ENCODE measurements around the gene MYH10. TPM values are rescaled to one million over a fixed set of nuclear protein-coding genes. Genes with fewer than 3 reads are reported as not detected.

The MYH10 gene
- total RNA-seq, 8 experiments from 2014 or later: 67.1 to 263 (median 139) TPM

DNA sequence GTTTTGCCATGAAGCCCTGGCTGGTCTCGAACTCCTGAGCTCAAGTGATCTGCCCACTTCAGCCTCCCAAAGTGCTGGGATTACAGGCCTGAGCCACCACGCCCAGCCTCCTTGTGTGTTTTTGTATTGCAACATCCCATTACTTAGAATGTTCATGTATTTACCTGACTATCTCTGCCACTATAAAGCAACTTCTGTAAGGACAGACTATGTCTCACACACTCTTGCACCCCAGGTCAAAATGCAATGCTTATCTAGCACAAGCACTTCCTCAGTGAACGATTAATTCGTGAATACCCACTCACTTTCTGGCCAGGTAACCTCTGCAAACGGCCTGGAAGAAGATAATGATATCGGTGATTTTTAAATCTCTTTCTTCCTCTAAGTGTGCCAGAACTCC is 112.2 kb downstream of the MYH10 start:
- WGBS, 10 experiments: 92 to 100% (median 97%) methylated on average over 2 to 6 of the region's 6 CpGs; no CpG with 5 or more reads in 2 of the 10 experiments
- no peak overlapping the region for H3K4me3 ChIP-seq
- H3K27ac ChIP-seq: no peak overlapping the region
- H3K4me1 ChIP-seq (replicated peaks in 1 of 2): no peaks in the 10 kb centered on the region
- in situ Hi-C loops (cut with MboI; ENCODE audit: low pct_unique_long_range_greater_than_20kb in 2 of 9, low sequenced_read_pairs in 9 of 9, unreplicated experiment in 9 of 9): no loop called here
- ATAC-seq (replicated peaks in 6 of 8): no peak

DNA sequence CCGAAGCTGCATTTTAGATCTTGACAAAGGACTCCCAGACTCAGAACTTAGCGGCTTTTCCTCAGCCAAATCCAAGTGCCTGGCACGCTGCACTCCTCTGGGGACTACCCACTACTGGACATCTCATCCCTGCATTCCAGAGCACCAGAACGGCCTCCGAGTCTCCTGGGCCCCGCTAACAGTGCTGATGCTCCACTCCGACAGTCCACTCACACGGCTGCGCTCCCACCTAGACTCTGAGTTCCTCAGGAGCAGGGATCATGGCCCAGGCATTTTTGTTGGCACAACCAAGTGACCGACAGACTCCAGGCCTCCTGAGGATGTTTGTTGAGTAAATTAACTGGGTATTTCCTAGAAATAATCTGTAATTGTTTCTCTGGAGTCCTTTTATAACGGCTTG is 115.7 kb downstream of the MYH10 start:
- WGBS, 10 experiments: 86 to 100% (median 95%) methylated on average over 2 to 11 of the region's 11 CpGs; no CpG with 5 or more reads in 1 of the 10 experiments
- ATAC-seq (replicated peaks in 6 of 8): no peak
- in situ Hi-C loops (cut with MboI; ENCODE audit: low pct_unique_long_range_greater_than_20kb in 2 of 9, low sequenced_read_pairs in 9 of 9, unreplicated experiment in 9 of 9): no loop called here
- Histone ChIP-seq H3K4me3 (no peak overlapping the region), H3K4me1 (replicated peaks in 1 of 2) (no peaks in the 10 kb centered on the region), H3K27ac (no peak overlapping the region)

DNA sequence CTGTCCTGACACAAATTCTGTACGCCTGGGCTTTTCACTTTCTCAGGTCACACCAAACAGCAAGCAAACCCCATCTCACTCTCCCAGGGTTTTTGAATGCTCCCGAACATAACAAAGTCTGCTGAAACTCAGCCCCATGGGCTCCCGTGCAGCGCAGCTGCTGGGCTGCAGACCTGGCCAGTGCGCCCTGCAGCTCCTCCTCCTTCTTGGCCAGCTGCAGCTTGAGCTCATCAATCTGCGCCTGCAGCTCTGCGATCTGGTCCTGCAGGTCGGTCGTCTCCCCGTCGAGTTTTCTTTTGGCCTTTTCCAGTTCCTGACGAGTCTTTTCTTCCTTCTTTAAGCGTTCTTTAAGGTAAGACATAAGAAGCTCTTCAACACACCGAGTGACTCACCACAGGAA is 124.4 kb downstream of the MYH10 start:
- in situ Hi-C loops (cut with MboI; ENCODE audit: low pct_unique_long_range_greater_than_20kb in 2 of 9, low sequenced_read_pairs in 9 of 9, unreplicated experiment in 9 of 9): no loop called here
- H3K27ac ChIP-seq: no peak overlapping the region
- 87 to 98% (median 90%) methylated on average over 2 to 11 of the region's 14 CpGs; no CpG with 5 or more reads in 2 of the 10 experiments for WGBS, 10 experiments
- H3K4me3 ChIP-seq: no peak overlapping the region
- ATAC-seq (replicated peaks in 6 of 8): no peak
- H3K4me1 ChIP-seq (replicated peaks in 1 of 2): no peaks in the 10 kb centered on the region

- Histone ChIP-seq H3K4me1 (replicated peaks in 1 of 2) (no peaks in the 10 kb centered on the region), H3K4me3 (no peak overlapping the region), H3K27ac (no peak overlapping the region)
- in situ Hi-C loops (cut with MboI; ENCODE audit: low pct_unique_long_range_greater_than_20kb in 2 of 9, low sequenced_read_pairs in 9 of 9, unreplicated experiment in 9 of 9): no loop called here
- ATAC-seq (replicated peaks in 6 of 8): no peak
- 50 to 100% (median 98%) methylated on average over 1 to 10 of the region's 18 CpGs; no CpG with 5 or more reads in 4 of the 10 experiments for WGBS, 10 experiments
These were observed 125.9 kb downstream of the MYH10 start for GRCh38 chr17:8504460-8505207.

- peak in 7 of 8 experiments; percentile 14 to 47 (median 30) for ATAC-seq (replicated peaks in 6 of 8)
- H3K27ac ChIP-seq: no peak overlapping the region
- no peak overlapping the region for H3K4me3 ChIP-seq
- H3K4me1 ChIP-seq (replicated peaks in 1 of 2): no peaks in the 10 kb centered on the region
- WGBS, 10 experiments: 67 to 100% (median 81%) methylated on average over 2 to 6 of the region's 9 CpGs; no CpG with 5 or more reads in 5 of the 10 experiments
- in situ Hi-C loops (cut with MboI; ENCODE audit: low pct_unique_long_range_greater_than_20kb in 2 of 9, low sequenced_read_pairs in 9 of 9, unreplicated experiment in 9 of 9): no loop called here
These were observed 126.7 kb downstream of the MYH10 start for GRCh38 chr17:8503807-8504206.

DNA sequence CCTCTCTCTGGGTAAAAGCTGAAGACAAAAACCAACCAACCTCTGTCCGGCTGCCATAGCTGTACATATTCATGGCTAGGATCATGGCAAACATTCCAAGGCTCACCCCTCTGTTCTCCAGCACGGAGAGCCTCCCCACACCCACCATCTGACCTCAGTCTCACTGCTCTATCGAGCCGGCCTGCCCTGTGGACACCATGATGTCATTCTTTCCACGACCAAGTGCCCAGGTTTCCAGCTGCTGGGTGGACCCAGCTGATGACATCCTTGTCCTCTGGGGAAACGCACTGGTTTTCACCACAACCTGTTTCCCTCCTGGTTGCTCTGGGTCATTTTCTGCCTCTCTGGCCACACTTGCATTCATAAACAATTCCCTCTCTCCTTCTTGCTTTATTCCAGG is 127.2 kb downstream of the MYH10 start:
- 10 to 100% (median 81%) methylated on average over 1 to 3 of the region's 6 CpGs; no CpG with 5 or more reads in 3 of the 10 experiments for WGBS, 10 experiments
- in situ Hi-C loops (cut with MboI; ENCODE audit: low pct_unique_long_range_greater_than_20kb in 2 of 9, low sequenced_read_pairs in 9 of 9, unreplicated experiment in 9 of 9): no loop called here

GRCh38 chr17:8502126-8502525 is 128.4 kb downstream of the MYH10 start:
- Histone ChIP-seq H3K4me3 (no peak overlapping the region), H3K27ac (no peak overlapping the region), H3K4me1 (replicated peaks in 1 of 2) (no peaks in the 10 kb centered on the region)
- in situ Hi-C loops (cut with MboI; ENCODE audit: low pct_unique_long_range_greater_than_20kb in 2 of 9, low sequenced_read_pairs in 9 of 9, unreplicated experiment in 9 of 9): no loop called here
- WGBS, 10 experiments: 40 to 100% (median 89%) methylated on average over 1 to 2 of the region's 6 CpGs; no CpG with 5 or more reads in 6 of the 10 experiments
- peak in 3 of 8 experiments; percentile 2 to 4 (median 3) for ATAC-seq (replicated peaks in 6 of 8)

More for the DNA sequence above, 127.2 kb downstream of the MYH10 start:
- H3K4me1 ChIP-seq (replicated peaks in 1 of 2): no peaks in the 10 kb centered on the region
- peak overlapping the region in 1 of 2 donors; percentile 30 for H3K27ac ChIP-seq
- H3K4me3 ChIP-seq: no peak overlapping the region
- ATAC-seq (replicated peaks in 6 of 8): peak; percentile 33 to 89 (median 80)

DNA sequence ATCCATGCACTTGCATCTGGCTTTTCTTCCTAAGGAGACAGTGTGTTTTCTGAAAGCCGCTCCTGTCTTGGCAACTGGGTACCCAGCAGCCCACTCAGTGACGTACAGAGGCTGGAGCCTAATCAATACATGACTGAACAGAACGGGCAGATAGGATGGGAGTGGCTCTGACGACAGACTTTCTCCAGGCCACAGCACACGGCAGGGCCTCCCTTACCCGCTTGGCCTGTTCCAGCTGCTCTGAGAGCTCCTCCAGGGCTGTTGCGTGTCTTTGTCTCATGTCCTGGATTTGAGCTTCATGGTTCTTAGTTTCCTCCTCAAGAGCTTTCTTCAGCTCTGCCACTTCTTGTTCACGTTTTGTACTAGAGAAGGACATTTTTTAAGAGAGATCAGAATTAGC is 129.9 kb downstream of the MYH10 start:
- 55 to 100% (median 92%) methylated on average over 1 to 6 of the region's 8 CpGs; no CpG with 5 or more reads in 1 of the 10 experiments for WGBS, 10 experiments
- Histone ChIP-seq H3K27ac (no peak overlapping the region), H3K4me3 (no peak overlapping the region), H3K4me1 (replicated peaks in 1 of 2) (no peaks in the 10 kb centered on the region)
- in situ Hi-C loops (cut with MboI; ENCODE audit: low pct_unique_long_range_greater_than_20kb in 2 of 9, low sequenced_read_pairs in 9 of 9, unreplicated experiment in 9 of 9): no loop called here
- no peak for ATAC-seq (replicated peaks in 6 of 8)

GRCh38 chr17:8499614-8500013 is 130.9 kb downstream of the MYH10 start:
- Histone ChIP-seq H3K27ac (no peak overlapping the region), H3K4me3 (no peak overlapping the region), H3K4me1 (replicated peaks in 1 of 2) (no peaks in the 10 kb centered on the region)
- 0 to 100% (median 97%) methylated on average over 1 to 5 of the region's 5 CpGs; no CpG with 5 or more reads in 1 of the 10 experiments for WGBS, 10 experiments
- no peak for ATAC-seq (replicated peaks in 6 of 8)
- in situ Hi-C loops (cut with MboI; ENCODE audit: low pct_unique_long_range_greater_than_20kb in 2 of 9, low sequenced_read_pairs in 9 of 9, unreplicated experiment in 9 of 9): no loop called here

- WGBS, 10 experiments: 80 to 100% (median 96%) methylated on average over 1 to 8 of the region's 9 CpGs; no CpG with 5 or more reads in 2 of the 10 experiments
- in situ Hi-C loops (cut with MboI; ENCODE audit: low pct_unique_long_range_greater_than_20kb in 2 of 9, low sequenced_read_pairs in 9 of 9, unreplicated experiment in 9 of 9): no loop called here
- no peak for ATAC-seq (replicated peaks in 6 of 8)
These were observed 131.4 kb downstream of the MYH10 start for GRCh38 chr17:8499171-8499570.

GRCh38 chr17:8496081-8496480 is 134.4 kb downstream of the MYH10 start:
- in situ Hi-C loops (cut with MboI; ENCODE audit: low pct_unique_long_range_greater_than_20kb in 2 of 9, low sequenced_read_pairs in 9 of 9, unreplicated experiment in 9 of 9): no loop called here
- ATAC-seq (replicated peaks in 6 of 8): no peak
- 75 to 100% (median 88%) methylated on average over 3 to 11 of the region's 13 CpGs; no CpG with 5 or more reads in 4 of the 10 experiments for WGBS, 10 experiments
- H3K4me3 ChIP-seq: no peak overlapping the region
- H3K27ac ChIP-seq: no peak overlapping the region
- no peaks in the 10 kb centered on the region for H3K4me1 ChIP-seq (replicated peaks in 1 of 2)

More at GRCh38 chr17:8499171-8499570, 131.4 kb downstream of the MYH10 start:
- no peak overlapping the region for H3K27ac ChIP-seq
- no peak overlapping the region for H3K4me3 ChIP-seq
- H3K4me1 ChIP-seq (replicated peaks in 1 of 2): no peaks in the 10 kb centered on the region

DNA sequence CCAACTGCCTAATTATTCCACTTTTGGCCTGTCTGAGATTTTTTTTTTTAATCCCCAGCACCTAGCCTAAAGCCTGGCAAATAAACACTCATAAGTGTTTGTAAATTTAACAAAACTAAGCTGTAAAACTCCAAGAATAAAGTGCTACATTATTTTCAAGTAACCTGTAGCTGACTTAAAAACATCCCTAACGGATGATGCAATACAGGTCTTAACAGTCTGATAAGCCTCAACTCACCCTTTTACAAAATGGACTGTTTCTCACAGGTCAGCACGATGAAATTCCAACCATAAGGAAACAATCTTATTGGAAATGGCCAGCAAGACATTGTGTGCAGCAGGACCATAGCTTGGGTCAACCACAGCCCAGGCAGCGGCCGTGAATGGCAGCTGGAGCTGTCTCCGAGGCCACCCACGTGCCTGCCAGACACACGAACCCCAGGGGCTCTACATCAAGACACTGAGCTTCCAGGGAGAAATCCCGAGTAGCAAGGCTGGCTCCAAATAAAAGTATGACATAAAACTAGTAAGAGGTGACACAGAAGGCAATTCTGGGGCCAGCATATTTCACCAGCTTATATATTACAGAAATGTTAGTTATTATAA is 135.9 kb downstream of the MYH10 start:
- in situ Hi-C loops (cut with MboI; ENCODE audit: low pct_unique_long_range_greater_than_20kb in 2 of 9, low sequenced_read_pairs in 9 of 9, unreplicated experiment in 9 of 9): no loop called here
- no peak for ATAC-seq (replicated peaks in 6 of 8)
- H3K4me3 ChIP-seq: no peak overlapping the region
- no peaks in the 10 kb centered on the region for H3K4me1 ChIP-seq (replicated peaks in 1 of 2)
- H3K27ac ChIP-seq: no peak overlapping the region
- WGBS, 10 experiments: 14 to 100% (median 89%) methylated on average over 1 to 8 of the region's 8 CpGs; no CpG with 5 or more reads in 4 of the 10 experiments

GRCh38 chr17:8494021-8494420 is 136.5 kb downstream of the MYH10 start:
- Histone ChIP-seq H3K4me1 (replicated peaks in 1 of 2) (no peaks in the 10 kb centered on the region), H3K27ac (no peak overlapping the region), H3K4me3 (no peak overlapping the region)
- in situ Hi-C loops (cut with MboI; ENCODE audit: low pct_unique_long_range_greater_than_20kb in 2 of 9, low sequenced_read_pairs in 9 of 9, unreplicated experiment in 9 of 9): no loop called here
- ATAC-seq (replicated peaks in 6 of 8): no peak
- WGBS, 10 experiments: 67 to 100% (median 100%) methylated on average over 1 to 4 of the region's 12 CpGs; no CpG with 5 or more reads in 4 of the 10 experiments
